ENCODE data around the gene MTHFSD. TPM values are rescaled to one million over a fixed set of nuclear protein-coding genes. Genes with fewer than 3 reads are reported as not detected.

Gene MTHFSD
- total RNA-seq, 1 donor: 18.0 TPM

GRCh38 chr16:86531191-86531545 lies 23.9 kb downstream of the MTHFSD start:
- DNase-seq (ENCODE audit: low read depth in 2 of 3, low spot score in 2 of 3): no peak

DNA sequence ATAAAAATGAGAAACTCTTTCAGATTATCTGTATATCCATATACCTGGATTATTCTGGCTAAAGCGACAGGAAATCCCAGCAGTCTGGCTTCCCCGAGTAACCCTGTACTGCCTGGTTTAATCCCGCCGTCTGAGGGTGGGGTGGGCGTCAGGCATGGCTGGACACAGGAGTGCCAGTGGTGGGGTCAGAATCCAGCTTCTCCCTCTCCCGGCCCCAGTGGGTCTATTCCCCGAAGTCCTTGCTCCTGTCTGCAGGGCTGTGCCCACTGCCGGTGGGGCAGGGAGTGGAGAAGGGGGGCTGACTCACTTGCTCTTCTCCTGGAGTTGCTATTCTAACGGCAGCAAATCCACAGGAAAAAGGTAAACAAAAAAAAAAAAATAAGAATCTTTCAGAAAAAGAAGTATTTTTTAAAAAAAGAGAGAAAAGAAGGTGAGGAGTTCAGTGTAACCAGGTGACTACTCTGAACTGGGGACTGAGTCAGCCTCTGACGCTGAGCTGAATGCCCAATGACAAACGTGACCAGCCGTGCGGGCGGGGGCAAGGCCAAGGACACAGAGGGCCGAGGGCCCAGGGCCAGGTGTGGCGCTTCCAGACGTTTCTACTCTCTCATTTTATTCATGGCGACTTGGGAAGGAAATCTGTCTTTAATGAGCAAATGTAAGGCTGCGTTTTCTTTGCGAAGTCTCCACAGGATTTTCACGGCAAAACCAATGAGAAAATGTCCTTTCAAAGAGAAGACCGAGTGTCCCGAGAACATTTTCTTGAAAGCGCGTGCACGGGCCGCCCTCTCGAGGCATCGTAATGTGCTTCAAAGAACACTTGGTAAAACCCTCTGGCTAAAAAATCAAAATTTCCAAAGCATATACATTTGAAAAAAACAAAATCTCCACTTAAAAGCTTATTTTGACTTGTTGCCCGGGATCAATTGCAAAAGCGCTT lies 24.5 kb downstream of the MTHFSD start:
- DNase-seq (ENCODE audit: low read depth in 2 of 3, low spot score in 2 of 3): no peak

DNA sequence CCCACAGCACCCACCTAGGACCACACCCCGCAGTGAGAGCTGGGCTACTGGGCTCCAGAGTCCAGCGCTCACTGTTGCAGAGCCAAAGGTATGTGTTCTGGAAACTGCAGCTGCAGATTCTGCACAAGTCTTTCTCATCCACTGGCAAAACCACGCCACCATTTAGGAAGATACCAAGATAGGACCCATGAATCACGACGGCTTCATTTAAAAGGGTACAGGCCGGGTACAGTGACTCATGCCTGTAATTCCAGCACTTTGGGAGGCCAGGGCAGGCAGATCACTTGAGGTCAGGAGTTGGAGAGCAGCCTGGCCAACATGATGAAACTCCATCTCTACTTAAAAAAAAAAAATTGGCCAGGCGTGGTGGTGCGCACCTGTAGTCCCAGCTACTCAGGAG lies 25.9 kb downstream of the MTHFSD start:
- DNase-seq (ENCODE audit: low read depth in 2 of 3, low spot score in 2 of 3): no peak

- no peak for DNase-seq (ENCODE audit: low read depth in 2 of 3, low spot score in 2 of 3)
Measured at GRCh38 chr16:86528061-86528929, 26.7 kb downstream of the MTHFSD start.

DNA sequence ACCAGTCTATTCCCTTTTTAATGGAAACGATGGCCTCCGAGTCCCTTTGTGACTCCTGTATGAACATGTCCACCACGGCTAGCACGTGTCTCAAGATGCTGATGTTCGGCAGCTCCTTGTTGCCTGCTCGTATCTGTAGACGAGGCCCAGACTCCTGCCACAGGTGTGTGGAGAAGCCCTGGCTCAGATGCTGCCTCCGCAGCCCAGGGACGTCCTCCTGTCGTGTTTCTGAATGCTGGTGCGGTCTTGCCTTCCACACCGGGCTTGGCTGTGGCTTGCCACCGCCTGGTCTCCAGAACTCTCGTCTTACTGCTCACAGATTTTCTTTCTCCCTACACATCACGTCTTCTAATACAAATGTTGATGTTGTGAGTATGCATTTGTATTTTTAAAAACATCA lies 27.7 kb downstream of the MTHFSD start:
- no peak for DNase-seq (ENCODE audit: low read depth in 2 of 3, low spot score in 2 of 3)

DNA sequence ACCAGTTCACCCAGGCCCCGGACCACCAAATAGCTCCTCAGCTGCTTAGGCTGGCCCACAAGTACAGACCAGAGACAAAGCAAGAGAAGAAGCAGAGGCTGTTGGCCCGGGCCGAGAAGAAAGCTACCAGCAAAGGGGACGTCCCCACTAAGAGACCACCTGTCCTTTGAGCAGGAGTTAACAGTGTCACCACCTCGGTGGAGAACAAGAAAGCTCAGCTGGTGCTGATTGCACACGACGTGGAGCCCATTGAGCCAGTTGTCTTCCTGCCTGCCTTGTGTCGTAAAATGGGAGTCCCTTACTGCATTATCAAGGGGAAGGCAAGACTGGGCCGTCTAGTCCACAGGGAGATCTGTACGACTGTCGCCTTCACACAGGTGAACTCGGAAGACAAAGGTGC lies 29.3 kb downstream of the MTHFSD start:
- DNase-seq (ENCODE audit: low read depth in 2 of 3, low spot score in 2 of 3): no peak

- DNase-seq (ENCODE audit: low read depth in 2 of 3, low spot score in 2 of 3): no peak
Measured at GRCh38 chr16:86524029-86524428, 31.0 kb downstream of the MTHFSD start.

- DNase-seq (ENCODE audit: low read depth in 2 of 3, low spot score in 2 of 3): no peak
Measured at GRCh38 chr16:86523166-86523740, 31.8 kb downstream of the MTHFSD start.

GRCh38 chr16:86522634-86523033 lies 32.4 kb downstream of the MTHFSD start:
- DNase-seq (ENCODE audit: low read depth in 2 of 3, low spot score in 2 of 3): no peak

- DNase-seq (ENCODE audit: low read depth in 2 of 3, low spot score in 2 of 3): no peak
Measured at GRCh38 chr16:86521236-86522197, 33.5 kb downstream of the MTHFSD start.

DNA sequence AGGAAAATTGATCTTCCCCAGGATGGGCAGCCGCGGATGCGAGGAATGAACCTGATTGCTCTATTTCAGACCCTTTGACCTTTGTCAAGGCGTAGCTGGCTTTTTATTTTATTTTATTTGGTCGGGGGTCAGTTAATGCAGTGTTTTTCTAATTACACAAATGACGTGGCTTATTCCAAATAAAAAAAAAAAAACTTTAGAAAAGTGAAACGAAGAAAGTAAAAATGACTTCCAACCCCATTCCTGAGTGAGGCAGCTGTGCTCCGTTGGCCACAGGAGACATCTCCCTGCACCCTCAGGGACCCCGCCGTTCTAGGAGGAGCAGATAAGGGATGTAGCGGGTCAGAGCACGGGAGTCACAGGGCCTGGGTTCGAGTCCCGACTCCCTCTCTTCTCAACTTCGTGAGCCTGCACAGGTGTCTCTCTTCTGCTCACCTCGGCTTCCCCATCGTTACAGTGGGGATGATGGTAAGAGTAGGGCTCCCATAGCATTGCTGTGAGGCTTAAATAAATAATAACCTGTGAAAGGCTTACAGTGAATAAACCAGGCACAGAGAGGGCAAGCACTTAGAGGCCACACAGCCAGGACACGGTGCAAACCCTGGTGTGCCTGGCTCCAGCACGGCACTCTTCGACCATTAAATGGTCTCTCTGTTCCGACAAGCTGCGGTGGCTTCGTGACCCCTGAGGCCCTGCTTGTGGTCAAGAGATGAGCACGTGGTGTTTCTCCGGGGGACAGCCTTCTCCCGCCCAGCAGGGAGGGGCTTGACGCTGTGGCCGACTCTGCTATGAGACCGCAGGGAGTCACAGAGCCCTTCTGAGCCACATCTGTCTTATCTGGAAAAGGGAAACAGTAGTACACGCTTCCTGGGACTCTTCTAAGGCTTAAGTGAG lies 34.5 kb downstream of the MTHFSD start:
- no peak for DNase-seq (ENCODE audit: low read depth in 2 of 3, low spot score in 2 of 3)

DNA sequence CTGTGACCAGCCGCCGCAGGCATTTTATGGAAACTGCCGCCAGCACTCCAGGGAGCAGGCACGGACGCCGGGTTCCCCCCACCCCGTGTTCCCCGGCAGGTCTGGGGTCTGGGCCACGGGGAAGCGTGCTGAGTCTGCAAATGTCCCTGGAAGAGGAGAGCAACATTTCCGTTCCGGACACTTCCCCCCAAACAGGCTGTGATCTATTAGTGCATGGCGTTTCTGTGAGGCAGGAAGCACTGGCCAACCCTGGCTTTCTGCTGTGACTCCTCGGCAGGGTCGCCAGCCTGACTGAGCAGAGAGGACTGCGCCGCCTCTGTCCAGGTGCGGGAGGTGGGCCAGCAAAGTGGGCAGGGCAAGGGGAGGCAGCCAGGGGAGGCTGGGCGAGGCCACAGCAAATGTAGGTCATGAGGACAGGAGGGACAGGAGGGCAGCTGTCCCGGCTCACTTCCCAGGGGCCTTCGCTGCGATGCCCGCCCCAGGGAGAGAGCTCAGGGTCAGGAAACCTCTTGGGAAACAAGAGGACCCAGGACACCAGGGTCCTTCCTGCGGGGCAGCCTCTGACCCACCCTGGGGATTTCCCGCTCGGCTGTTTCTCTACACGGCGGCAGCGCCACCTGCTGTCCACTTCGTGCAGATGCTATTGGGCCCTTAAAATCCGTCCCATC lies 35.3 kb downstream of the MTHFSD start:
- peak; percentile 13 to 67 (median 59) for DNase-seq (ENCODE audit: low read depth in 2 of 3, low spot score in 2 of 3)

DNA sequence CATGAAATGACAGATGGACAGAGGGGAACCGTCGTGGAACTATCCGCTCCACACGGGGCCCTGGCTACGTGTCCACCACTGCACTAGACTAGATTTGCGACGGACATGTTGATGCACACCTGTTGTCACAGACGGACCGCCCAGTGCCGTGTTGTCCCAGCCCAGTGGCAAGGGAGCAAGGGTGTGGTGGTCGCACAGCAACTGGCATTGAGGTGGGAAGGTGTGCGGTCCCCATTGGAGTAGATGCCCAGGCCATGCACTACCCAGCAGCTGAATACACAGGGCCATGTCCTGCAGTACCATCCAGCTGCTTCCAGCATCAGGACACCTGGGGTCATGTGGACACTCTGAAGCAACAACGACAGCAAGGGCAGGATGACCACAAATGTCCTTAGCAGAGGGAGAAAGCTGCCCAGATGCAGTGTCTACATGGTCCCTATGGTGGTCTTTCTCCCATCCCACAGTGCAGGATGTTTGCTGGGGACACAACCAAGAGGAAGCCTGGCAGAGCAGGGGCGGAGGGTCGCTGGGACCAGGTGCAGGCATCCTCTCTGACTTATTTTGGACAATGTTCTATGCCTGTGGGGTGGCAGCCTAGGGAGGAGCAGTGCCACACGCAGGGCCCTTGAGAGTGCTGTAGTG lies 35.9 kb downstream of the MTHFSD start:
- DNase-seq (ENCODE audit: low read depth in 2 of 3, low spot score in 2 of 3): no peak

DNA sequence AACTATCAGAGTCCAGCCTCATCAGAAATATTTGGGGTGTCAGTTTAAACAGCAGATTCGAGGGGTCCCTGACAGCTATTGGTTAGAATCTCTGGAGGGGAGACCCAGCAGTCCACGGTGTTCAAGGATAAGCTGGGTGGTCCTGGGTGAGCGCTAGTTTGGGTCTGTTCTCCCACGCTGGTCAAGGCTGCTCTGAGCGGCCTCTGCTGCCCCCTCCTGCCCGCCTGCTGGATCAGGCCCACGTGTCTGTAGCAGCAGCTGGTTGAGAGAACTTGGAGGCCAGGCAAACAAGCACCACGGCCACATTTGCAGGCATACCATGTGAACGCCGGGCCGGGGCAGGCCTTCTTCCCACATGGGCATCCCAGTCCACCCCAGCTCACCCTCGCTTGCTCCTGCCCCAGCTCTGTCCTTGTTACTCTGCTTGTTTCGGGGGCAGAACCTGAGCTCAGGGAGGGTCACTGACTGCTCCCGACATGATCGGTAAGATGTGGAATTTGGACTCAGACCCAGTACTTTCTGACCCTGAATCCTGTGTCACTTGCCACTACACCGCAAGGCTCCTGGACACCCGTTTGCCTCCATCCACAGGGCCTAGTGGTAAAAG lies 37.3 kb downstream of the MTHFSD start:
- peak in 1 of 3 donors; percentile 65 for DNase-seq (ENCODE audit: low read depth in 2 of 3, low spot score in 2 of 3)

DNA sequence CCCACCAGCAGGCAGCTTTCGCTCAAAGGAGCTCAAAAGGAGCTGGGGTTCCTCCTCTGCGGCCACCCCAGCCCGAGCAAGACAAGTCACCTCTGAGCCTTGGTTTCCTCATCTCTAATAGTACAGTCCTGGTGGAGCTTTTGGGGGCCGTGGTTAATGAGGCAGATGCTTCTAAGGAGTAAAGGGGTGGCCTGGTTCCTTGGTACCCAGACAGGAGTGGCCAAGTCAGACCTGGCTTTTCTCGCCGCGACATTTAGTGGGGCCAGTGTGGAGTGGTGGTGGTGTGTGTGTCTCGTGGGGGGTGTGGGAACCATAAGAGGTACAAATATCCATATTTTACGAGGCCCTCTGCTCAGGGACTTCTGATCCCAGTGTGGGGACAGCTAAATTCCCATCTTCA lies 38.0 kb downstream of the MTHFSD start:
- no peak for DNase-seq (ENCODE audit: low read depth in 2 of 3, low spot score in 2 of 3)

DNA sequence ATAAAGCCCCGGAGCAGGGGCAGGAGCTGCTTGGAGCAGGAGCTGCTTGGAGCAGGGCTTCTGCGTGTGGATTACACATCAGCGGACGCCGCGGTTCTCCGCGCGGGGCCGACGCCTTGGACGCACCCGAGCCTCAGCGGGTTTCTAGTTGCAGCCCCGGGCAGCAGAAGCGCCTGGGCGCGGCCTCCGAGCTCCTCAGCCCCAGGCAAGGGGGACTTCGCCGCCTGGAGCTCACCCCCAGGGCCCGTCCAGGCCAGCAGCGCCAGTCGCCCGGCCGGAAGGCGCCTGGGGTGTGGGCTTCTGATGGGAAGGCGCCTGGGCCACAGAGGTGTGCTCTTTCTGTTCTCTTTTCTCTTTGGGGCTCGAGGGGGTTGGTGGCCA lies 38.4 kb downstream of the MTHFSD start:
- DNase-seq (ENCODE audit: low read depth in 2 of 3, low spot score in 2 of 3): no peak

DNA sequence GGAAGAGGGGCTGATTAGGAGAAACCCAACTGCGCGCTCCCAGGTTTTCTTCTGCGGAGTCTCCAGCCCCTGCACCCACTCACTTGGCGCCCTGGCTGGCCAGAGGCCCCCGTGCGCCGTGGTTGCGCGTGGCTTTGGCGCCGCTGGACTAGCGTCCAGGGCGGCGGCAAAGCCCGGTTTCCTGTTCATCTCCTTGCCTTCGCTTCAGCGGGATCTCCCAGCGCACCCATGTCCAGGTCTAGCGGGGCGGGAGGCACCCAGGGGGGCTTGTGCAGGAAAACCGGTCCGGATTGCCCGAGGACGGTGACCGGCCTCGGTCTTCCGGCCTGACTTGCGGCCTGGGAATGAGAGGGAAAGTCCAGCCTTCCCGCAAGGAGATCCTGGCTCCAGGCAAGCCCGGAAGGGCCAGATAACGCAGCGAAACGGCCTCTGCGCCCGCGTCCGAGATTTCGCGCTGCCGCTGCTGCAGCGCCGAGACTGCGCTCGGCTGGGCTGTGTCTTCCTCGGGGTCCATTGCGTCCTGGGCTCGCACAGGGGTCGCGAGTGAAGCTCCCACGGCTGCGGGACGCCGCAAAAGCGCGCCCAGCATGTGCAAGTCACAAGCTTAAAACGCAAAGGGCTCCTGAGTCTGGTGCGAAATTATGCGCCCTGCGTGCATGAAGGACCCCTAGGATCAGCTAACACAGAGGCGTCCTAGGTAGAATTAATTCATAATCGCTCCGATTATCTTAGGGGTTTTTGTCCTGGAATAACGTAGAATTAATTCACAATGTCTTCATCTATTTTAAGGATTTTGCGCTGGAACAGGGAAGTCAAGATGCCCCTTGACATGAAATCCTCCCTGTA lies 39.0 kb downstream of the MTHFSD start:
- DNase-seq (ENCODE audit: low read depth in 2 of 3, low spot score in 2 of 3): no peak
